Calu3 (cell line): Measurements from ENCODE around the gene CACNG4. TPM values are rescaled to one million over a fixed set of nuclear protein-coding genes. Genes with fewer than 3 reads are reported as not detected.
A peak's percentile ranks its signal among the peaks of the same experiment; 100 is the strongest.

Experiments
- BruUV-seq: library from RNA; stranded (reverse); fragments of 400-500 nt; replicated peaks from 2 replicates; lab custom pipeline; 2021; lab: Mats Ljungman, UMichigan
- CTCF ChIA-PET: fragments of 300-600 bp; sonication (Branson Sonifier 250); formaldehyde crosslinking; loops from one replicate; lab custom pipeline; 2022; ENCODE audit warnings: antibody characterized with exemption; lab: Charles Lee
- DNase-seq: peaks from one replicate; pipeline ENCODE4 v3.0.0; 2022
- H3K27ac Mint-ChIP-seq: one replicate; pipeline ENCODE4 v1.8.0; 2022; ENCODE audit warnings: mixed read lengths; ENCODE audit not compliant: unreplicated experiment
- H3K27me3 Mint-ChIP-seq: one replicate; pipeline ENCODE4 v1.8.0; 2022; ENCODE audit warnings: mixed read lengths; ENCODE audit not compliant: unreplicated experiment
- H3K36me3 Mint-ChIP-seq: one replicate; pipeline ENCODE4 v1.8.0; 2022; ENCODE audit warnings: mild to moderate bottlenecking, moderate library complexity, mixed read lengths; ENCODE audit not compliant: insufficient read depth, unreplicated experiment
- H3K4me1 Mint-ChIP-seq: one replicate; pipeline ENCODE4 v1.8.0; 2022; ENCODE audit warnings: mild to moderate bottlenecking, low read depth, mixed read lengths; ENCODE audit not compliant: unreplicated experiment
- H3K4me3 Mint-ChIP-seq: one replicate; pipeline ENCODE4 v1.8.0; 2022; ENCODE audit warnings: mild to moderate bottlenecking, low read depth, moderate library complexity, mixed read lengths; ENCODE audit not compliant: unreplicated experiment
- H3K9me3 Mint-ChIP-seq: one replicate; pipeline ENCODE4 v1.8.0; 2022; ENCODE audit warnings: low read depth, mixed read lengths; ENCODE audit not compliant: unreplicated experiment
- CTCF ChIP-seq: fragments of 200-600 bp; IDR thresholded peaks from one replicate; pipeline ENCODE4 v1.8.0; 2022; ENCODE audit warnings: antibody characterized with exemption; ENCODE audit not compliant: unreplicated experiment
- intact Hi-C: fragments of 100-400 bp; cut with micrococcal nuclease; formaldehyde crosslinking; loops from one replicate; pipeline ENCODE4 v1.10.0; 2022; ENCODE audit not compliant: unreplicated experiment
- total RNA-seq: library from RNA; stranded (reverse); gene quantifications from 2 replicates; pipeline ENCODE4 v1.2.3, GENCODE V29; 2022

The CACNG4 gene
- total RNA-seq, 1 experiment from 2014 or later: 3.8 TPM

- CTCF ChIA-PET: no interaction called here
- Mint-ChIP-seq H3K27ac (no peak overlapping the region), H3K36me3 (peaks cover 8% of the 10 kb centered on the region), H3K27me3 (no peaks in the 10 kb centered on the region), H3K9me3 (no peaks in the 10 kb centered on the region), H3K4me3 (no peak overlapping the region), H3K4me1 (peaks cover 60% of the 10 kb centered on the region)
- intact Hi-C loops: no loop called here
- BruUV-seq: no TSS peak
- DNase-seq: no peak
- no peak for TF ChIP-seq CTCF
Observed at GRCh38 chr17:66947311-66947710, 17.2 kb upstream of the CACNG4 start.

GRCh38 chr17:66948061-66948750 is 16.3 kb upstream of the CACNG4 start:
- DNase-seq: no peak
- intact Hi-C loops: no loop called here
- no TSS peak for BruUV-seq
- H3K9me3 Mint-ChIP-seq: no peaks in the 10 kb centered on the region
- CTCF ChIA-PET: no interaction called here
- H3K27ac Mint-ChIP-seq: peak overlapping the region; percentile 31
- H3K4me3 Mint-ChIP-seq: no peak overlapping the region
- H3K36me3 Mint-ChIP-seq: peaks cover 16% of the 10 kb centered on the region
- TF ChIP-seq CTCF: no peak
- H3K27me3 Mint-ChIP-seq: no peaks in the 10 kb centered on the region
- peaks cover 69% of the 10 kb centered on the region for H3K4me1 Mint-ChIP-seq

GRCh38 chr17:66949501-66949900 is 15.0 kb upstream of the CACNG4 start:
- Mint-ChIP-seq H3K27me3 (no peaks in the 10 kb centered on the region), H3K4me3 (no peak overlapping the region), H3K27ac (peak overlapping the region; percentile 92), H3K4me1 (peaks cover 72% of the 10 kb centered on the region), H3K9me3 (no peaks in the 10 kb centered on the region), H3K36me3 (peaks cover 25% of the 10 kb centered on the region)
- TF ChIP-seq CTCF: no peak
- no TSS peak for BruUV-seq
- intact Hi-C loops: no loop called here
- CTCF ChIA-PET: no interaction called here
- DNase-seq: no peak

GRCh38 chr17:66950325-66950724 is 14.2 kb upstream of the CACNG4 start:
- peak overlapping the region; percentile 57 for H3K4me3 Mint-ChIP-seq
- DNase-seq: no peak
- no peak for TF ChIP-seq CTCF
- no peaks in the 10 kb centered on the region for H3K27me3 Mint-ChIP-seq
- no TSS peak for BruUV-seq
- peaks cover 66% of the 10 kb centered on the region for H3K4me1 Mint-ChIP-seq
- CTCF ChIA-PET: interaction anchor here (2.2 kb wide), 1 partner anchor 35 kb away, joined by 14 read pairs; no protein-coding TSS in a partner anchor
- peaks cover 25% of the 10 kb centered on the region for H3K36me3 Mint-ChIP-seq
- H3K27ac Mint-ChIP-seq: peak overlapping the region; percentile 92
- intact Hi-C loops: loop anchor here (5.0 kb wide), 1 partner anchor 33 kb away; no protein-coding TSS in a partner anchor
- H3K9me3 Mint-ChIP-seq: no peaks in the 10 kb centered on the region
